Hepatocyte (in vitro differentiated cells): Measurements from ENCODE around the gene DLG2.

ENCODE experiments used
- EZH2phosphoT487 ChIP-seq: fragments of 200-600 bp; sonication (generic); IDR thresholded peaks from one replicate; pipeline ENCODE4 v1.6.1; 2018; ENCODE audit warnings: antibody characterized with exemption, mild to moderate bottlenecking, low read depth, moderate library complexity; ENCODE audit not compliant: unreplicated experiment, severe bottlenecking
- TF ChIP-seq, protein P1 (sequence below): fragments of 200-600 bp; sonication (generic); IDR thresholded peaks from 2 replicates; pipeline ENCODE4 v1.5.1; 2016; ENCODE audit warnings: antibody characterized with exemption, mild to moderate bottlenecking; ENCODE audit not compliant: poor library complexity

- TF ChIP-seq, protein P1, sequence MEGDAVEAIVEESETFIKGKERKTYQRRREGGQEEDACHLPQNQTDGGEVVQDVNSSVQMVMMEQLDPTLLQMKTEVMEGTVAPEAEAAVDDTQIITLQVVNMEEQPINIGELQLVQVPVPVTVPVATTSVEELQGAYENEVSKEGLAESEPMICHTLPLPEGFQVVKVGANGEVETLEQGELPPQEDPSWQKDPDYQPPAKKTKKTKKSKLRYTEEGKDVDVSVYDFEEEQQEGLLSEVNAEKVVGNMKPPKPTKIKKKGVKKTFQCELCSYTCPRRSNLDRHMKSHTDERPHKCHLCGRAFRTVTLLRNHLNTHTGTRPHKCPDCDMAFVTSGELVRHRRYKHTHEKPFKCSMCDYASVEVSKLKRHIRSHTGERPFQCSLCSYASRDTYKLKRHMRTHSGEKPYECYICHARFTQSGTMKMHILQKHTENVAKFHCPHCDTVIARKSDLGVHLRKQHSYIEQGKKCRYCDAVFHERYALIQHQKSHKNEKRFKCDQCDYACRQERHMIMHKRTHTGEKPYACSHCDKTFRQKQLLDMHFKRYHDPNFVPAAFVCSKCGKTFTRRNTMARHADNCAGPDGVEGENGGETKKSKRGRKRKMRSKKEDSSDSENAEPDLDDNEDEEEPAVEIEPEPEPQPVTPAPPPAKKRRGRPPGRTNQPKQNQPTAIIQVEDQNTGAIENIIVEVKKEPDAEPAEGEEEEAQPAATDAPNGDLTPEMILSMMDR, result no peak
- no peak for TF ChIP-seq EZH2phosphoT487
Measured at GRCh38 chr11:84292955-84293354, 1334.2 kb downstream of the DLG2 start.
